ENCODE measurements around the gene BUD13.

BUD13 gene

DNA sequence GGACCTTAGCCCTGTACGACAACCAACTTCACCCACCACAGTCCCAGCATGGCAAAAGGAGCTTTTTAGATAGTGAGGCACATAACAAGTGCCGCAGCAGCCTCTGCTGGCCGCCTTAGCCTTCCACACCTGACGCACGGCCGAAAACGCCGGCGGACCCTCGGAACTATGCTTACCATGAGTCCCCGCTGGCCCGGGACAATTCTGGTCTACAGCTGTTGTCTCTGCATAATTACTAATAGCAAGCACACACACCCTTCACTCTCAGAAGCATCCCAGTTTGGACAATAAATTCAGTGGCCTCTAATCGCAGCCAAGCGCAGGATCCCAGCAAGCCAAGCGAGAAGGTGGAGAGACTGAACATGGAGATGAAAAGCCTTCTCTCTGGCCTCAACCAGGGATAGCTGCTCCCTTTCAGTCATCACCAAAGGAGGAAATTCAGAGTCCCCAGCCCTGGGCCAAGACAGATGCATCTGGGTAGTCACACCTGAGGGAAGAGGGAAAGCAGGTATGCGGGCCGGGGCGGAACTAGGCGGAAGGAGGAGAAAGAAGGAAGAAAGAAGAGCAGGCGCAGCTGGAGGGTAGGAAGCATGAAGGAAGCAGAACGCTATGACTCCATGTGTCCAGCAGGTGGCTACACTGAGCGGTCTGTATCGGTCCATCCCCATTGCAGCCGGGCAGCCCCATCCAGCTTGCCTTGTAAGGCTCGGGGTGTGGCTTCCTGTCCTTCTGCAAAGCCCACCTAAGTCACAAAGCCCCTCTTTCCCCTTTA lies 40.3 kb downstream of the BUD13 start:
- Histone ChIP-seq H2AFZ (ENCODE audit: low read length) (no peak overlapping the region; the same call in 1 of the 2 replicates), H3K4me1 (ENCODE audit: insufficient read depth, low read length, poor library complexity, severe bottlenecking) (no peaks in the 10 kb centered on the region), H4K20me1 (ENCODE audit: insufficient read depth, low read length, poor library complexity, severe bottlenecking) (no peaks in the 10 kb centered on the region), H3K79me2 (ENCODE audit: insufficient read depth, low read length) (no peaks in the 10 kb centered on the region), H3K36me3 (ENCODE audit: insufficient read depth, low read length) (no peaks in the 10 kb centered on the region), H3K4me2 (ENCODE audit: low read depth, low read length, poor library complexity, severe bottlenecking) (no peak overlapping the region), H3K9ac (ENCODE audit: low read depth, low read length, poor library complexity, severe bottlenecking) (no peak overlapping the region), H3K27me3 (ENCODE audit: insufficient read depth, low read length, poor library complexity, severe bottlenecking) (no peaks in the 10 kb centered on the region), H3F3A (ENCODE audit: low read depth) (no peaks in the 10 kb centered on the region), H3K9me2 (replicated peaks; ENCODE audit: low read depth, low read length) (no peaks in the 10 kb centered on the region), H3K4me3 (ENCODE audit: low read length, poor library complexity, severe bottlenecking) (no peak overlapping the region), H3K9me3 (ENCODE audit: insufficient read depth, low read depth, low read length) (no peaks in the 10 kb centered on the region)
- no peak for TF ChIP-seq EZH2phosphoT487 (IDR thresholded peaks at IDR 0.05; ENCODE audit: borderline replicate concordance)
- TF ChIP-seq, protein P1, sequence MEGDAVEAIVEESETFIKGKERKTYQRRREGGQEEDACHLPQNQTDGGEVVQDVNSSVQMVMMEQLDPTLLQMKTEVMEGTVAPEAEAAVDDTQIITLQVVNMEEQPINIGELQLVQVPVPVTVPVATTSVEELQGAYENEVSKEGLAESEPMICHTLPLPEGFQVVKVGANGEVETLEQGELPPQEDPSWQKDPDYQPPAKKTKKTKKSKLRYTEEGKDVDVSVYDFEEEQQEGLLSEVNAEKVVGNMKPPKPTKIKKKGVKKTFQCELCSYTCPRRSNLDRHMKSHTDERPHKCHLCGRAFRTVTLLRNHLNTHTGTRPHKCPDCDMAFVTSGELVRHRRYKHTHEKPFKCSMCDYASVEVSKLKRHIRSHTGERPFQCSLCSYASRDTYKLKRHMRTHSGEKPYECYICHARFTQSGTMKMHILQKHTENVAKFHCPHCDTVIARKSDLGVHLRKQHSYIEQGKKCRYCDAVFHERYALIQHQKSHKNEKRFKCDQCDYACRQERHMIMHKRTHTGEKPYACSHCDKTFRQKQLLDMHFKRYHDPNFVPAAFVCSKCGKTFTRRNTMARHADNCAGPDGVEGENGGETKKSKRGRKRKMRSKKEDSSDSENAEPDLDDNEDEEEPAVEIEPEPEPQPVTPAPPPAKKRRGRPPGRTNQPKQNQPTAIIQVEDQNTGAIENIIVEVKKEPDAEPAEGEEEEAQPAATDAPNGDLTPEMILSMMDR (conservative IDR thresholded peaks at IDR 0.05; ENCODE audit: low read length): peak; percentile 77

DNA sequence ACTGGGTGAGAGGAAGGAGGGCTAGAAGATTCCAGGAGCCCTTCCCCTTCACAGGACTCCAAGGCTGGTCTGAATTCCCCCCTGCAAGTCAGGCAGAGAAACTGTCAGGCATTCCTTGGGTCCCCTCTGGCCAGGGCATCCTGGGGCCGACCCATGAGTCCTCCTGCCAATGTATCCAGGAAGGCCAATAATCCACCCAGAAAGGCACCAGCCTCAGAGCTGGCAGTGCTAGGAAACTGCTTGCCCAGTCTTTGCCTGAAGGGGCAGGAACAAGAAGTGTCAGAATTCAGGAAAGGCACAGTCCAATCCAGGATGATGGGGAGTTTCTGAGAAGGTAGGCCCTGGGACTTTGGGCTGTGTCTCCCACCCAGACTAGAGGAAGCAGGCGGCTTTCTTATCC lies 41.0 kb downstream of the BUD13 start:
- Histone ChIP-seq H3K4me2 (ENCODE audit: low read depth, low read length, poor library complexity, severe bottlenecking) (no peak overlapping the region), H3K79me2 (ENCODE audit: insufficient read depth, low read length) (no peaks in the 10 kb centered on the region), H3K4me1 (ENCODE audit: insufficient read depth, low read length, poor library complexity, severe bottlenecking) (no peaks in the 10 kb centered on the region), H4K20me1 (ENCODE audit: insufficient read depth, low read length, poor library complexity, severe bottlenecking) (no peaks in the 10 kb centered on the region), H3F3A (ENCODE audit: low read depth) (no peaks in the 10 kb centered on the region), H3K9me2 (replicated peaks; ENCODE audit: low read depth, low read length) (no peaks in the 10 kb centered on the region), H2AFZ (ENCODE audit: low read length) (no peak overlapping the region), H3K36me3 (ENCODE audit: insufficient read depth, low read length) (no peaks in the 10 kb centered on the region), H3K9me3 (ENCODE audit: insufficient read depth, low read depth, low read length) (no peaks in the 10 kb centered on the region), H3K9ac (ENCODE audit: low read depth, low read length, poor library complexity, severe bottlenecking) (no peak overlapping the region), H3K4me3 (ENCODE audit: low read length, poor library complexity, severe bottlenecking) (no peak overlapping the region), H3K27me3 (ENCODE audit: insufficient read depth, low read length, poor library complexity, severe bottlenecking) (no peaks in the 10 kb centered on the region)
- TF ChIP-seq, protein P1 (conservative IDR thresholded peaks at IDR 0.05; ENCODE audit: low read length): no peak

DNA sequence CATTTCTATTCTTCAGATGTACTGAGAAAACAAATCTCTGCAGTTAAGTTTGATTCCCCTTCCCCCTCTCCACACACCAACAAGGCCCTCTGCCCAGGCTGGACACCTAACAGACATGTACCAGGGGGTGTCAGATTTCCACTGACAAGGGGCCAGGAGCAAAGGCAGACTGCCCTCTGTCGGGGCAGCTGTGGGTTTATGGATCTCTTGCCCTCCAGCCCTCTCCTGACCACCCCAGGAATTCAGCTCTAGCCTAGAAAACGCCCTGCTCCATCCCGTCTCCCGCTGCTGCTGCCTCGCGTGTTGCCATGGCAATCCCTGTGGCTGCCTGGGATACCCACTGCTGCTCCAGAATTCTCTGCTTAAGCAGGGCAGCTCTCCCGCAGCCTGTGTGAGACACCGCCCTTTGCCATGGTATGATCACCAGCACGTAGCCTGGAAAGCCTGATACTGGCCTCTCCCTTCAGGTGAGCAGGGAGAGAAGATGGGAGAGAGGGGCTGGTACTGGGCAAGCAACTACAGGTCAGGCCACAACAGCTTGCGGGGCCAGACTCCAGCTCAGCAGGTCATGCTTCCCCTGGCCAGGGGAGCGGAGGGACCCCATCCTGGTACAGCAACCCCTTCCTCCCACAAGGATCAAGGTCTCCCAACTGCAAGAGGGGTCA lies 41.6 kb downstream of the BUD13 start:
- Histone ChIP-seq H3K79me2 (ENCODE audit: insufficient read depth, low read length) (no peaks in the 10 kb centered on the region), H2AFZ (ENCODE audit: low read length) (no peak overlapping the region), H3K27me3 (ENCODE audit: insufficient read depth, low read length, poor library complexity, severe bottlenecking) (no peaks in the 10 kb centered on the region), H3K9me2 (replicated peaks; ENCODE audit: low read depth, low read length) (no peaks in the 10 kb centered on the region), H3K4me2 (ENCODE audit: low read depth, low read length, poor library complexity, severe bottlenecking) (no peak overlapping the region), H3K4me1 (ENCODE audit: insufficient read depth, low read length, poor library complexity, severe bottlenecking) (no peaks in the 10 kb centered on the region), H3K36me3 (ENCODE audit: insufficient read depth, low read length) (no peaks in the 10 kb centered on the region), H4K20me1 (ENCODE audit: insufficient read depth, low read length, poor library complexity, severe bottlenecking) (no peaks in the 10 kb centered on the region), H3K9ac (ENCODE audit: low read depth, low read length, poor library complexity, severe bottlenecking) (no peak overlapping the region), H3K9me3 (ENCODE audit: insufficient read depth, low read depth, low read length) (no peaks in the 10 kb centered on the region), H3K4me3 (ENCODE audit: low read length, poor library complexity, severe bottlenecking) (no peak overlapping the region), H3F3A (ENCODE audit: low read depth) (no peaks in the 10 kb centered on the region)
- TF ChIP-seq, protein P1 (conservative IDR thresholded peaks at IDR 0.05; ENCODE audit: low read length): no peak
- no peak for TF ChIP-seq EZH2phosphoT487 (IDR thresholded peaks at IDR 0.05; ENCODE audit: borderline replicate concordance)
